HG02885 (cell line): ENCODE data around the gene SHISA3.
"Not testable (repeated sequence)": the region's sequence is repeated elsewhere in the genome, so short reads cannot be mapped to it uniquely, and the experiment has no call there.

Source experiments
- ATAC-seq: cut with Tn5 transposase; IDR thresholded peaks from one replicate; pipeline ENCODE4 v1.9.1; 2021; ENCODE audit warnings: mild to moderate bottlenecking; ENCODE audit not compliant: unreplicated experiment, poor library complexity

Gene SHISA3

GRCh38 chr4:42396752-42397634 lies at the start of gene SHISA3:
SHISA3 (plus strand) TSS chr4:42397488; CDS start chr4:42398057, 569 bp downstream.
- ATAC-seq: peak; percentile 56

- no peak for ATAC-seq
Measured at GRCh38 chr4:42348247-42348646, 49.0 kb upstream of the SHISA3 start.

- no peak for ATAC-seq
Measured at GRCh38 chr4:42348692-42349091, 48.6 kb upstream of the SHISA3 start.

- peak; percentile 72 for ATAC-seq
Measured at GRCh38 chr4:42350611-42351182, 46.6 kb upstream of the SHISA3 start.

GRCh38 chr4:42352049-42352448 lies 45.2 kb upstream of the SHISA3 start:
- peak; percentile 42 for ATAC-seq

- no peak for ATAC-seq
Measured at GRCh38 chr4:42357325-42357724, 40.0 kb upstream of the SHISA3 start.

- no peak for ATAC-seq
Measured at GRCh38 chr4:42359711-42360110, 37.6 kb upstream of the SHISA3 start.

GRCh38 chr4:42360256-42360669 lies 37.0 kb upstream of the SHISA3 start:
- ATAC-seq: no peak

- ATAC-seq: no peak
Measured at GRCh38 chr4:42361456-42361855, 35.8 kb upstream of the SHISA3 start.

- ATAC-seq: no peak
Measured at GRCh38 chr4:42362591-42362990, 34.7 kb upstream of the SHISA3 start.

GRCh38 chr4:42363614-42364013 lies 33.7 kb upstream of the SHISA3 start:
- ATAC-seq: no peak

GRCh38 chr4:42364266-42365053 lies 32.8 kb upstream of the SHISA3 start:
- no peak for ATAC-seq

GRCh38 chr4:42366959-42367358 lies 30.3 kb upstream of the SHISA3 start:
- no peak for ATAC-seq

- ATAC-seq: no peak
Measured at GRCh38 chr4:42369489-42369888, 27.8 kb upstream of the SHISA3 start.

GRCh38 chr4:42371305-42372252 lies 25.7 kb upstream of the SHISA3 start:
- peak; percentile 75 for ATAC-seq

GRCh38 chr4:42372303-42372702 lies 25.0 kb upstream of the SHISA3 start:
- not testable (repeated sequence) for ATAC-seq

GRCh38 chr4:42377497-42377896 lies 19.8 kb upstream of the SHISA3 start:
- no peak for ATAC-seq

- ATAC-seq: no peak
Measured at GRCh38 chr4:42381666-42382065, 15.6 kb upstream of the SHISA3 start.

GRCh38 chr4:42385516-42385915 lies 11.8 kb upstream of the SHISA3 start:
- ATAC-seq: no peak
